PFSK-1 (cell line): ENCODE measurements around the gene UGT1A1.

Source experiments
- FOXP2 ChIP-seq: optimal IDR thresholded peaks from 2 replicates; pipeline ENCODE3; 2011; ENCODE audit warnings: borderline replicate concordance, control low read depth, inconsistent platforms; ENCODE audit not compliant: insufficient read depth; ENCODE audit errors: extremely low read length, extremely low read depth
- POLR2AphosphoS5 ChIP-seq: IDR thresholded peaks from 2 replicates; pipeline ENCODE4 v1.6.1; 2012; ENCODE audit warnings: low read depth, mild to moderate bottlenecking, control low read depth, low read length, moderate library complexity
- SIN3A ChIP-seq: IDR thresholded peaks from 2 replicates; pipeline ENCODE4 v1.6.1; 2012; ENCODE audit warnings: mild to moderate bottlenecking, low read length, moderate library complexity, borderline replicate concordance; ENCODE audit not compliant: insufficient read depth
- TAF1 ChIP-seq: IDR thresholded peaks from 2 replicates; pipeline ENCODE4 v1.6.1; 2012; ENCODE audit warnings: low read length, control low read depth, borderline replicate concordance; ENCODE audit not compliant: insufficient read depth
- TF ChIP-seq, protein P1 (sequence below), 2 experiments: IDR thresholded peaks; 2 replicates each; pipeline versions ENCODE4 v1.6.1 to v1.8.0; 2011 to 2012; ENCODE audit warnings: low read depth in 2 of 2, low read length in 2 of 2, control low read depth in 1 of 2, inconsistent platforms in 1 of 2, mild to moderate bottlenecking in 1 of 2, moderate library complexity in 1 of 2; ENCODE audit not compliant: insufficient read depth in 1 of 2

UGT1A1 gene

GRCh38 chr2:233821709-233822100 lies 61.6 kb downstream of the UGT1A1 start:
- TF ChIP-seq, protein P1, sequence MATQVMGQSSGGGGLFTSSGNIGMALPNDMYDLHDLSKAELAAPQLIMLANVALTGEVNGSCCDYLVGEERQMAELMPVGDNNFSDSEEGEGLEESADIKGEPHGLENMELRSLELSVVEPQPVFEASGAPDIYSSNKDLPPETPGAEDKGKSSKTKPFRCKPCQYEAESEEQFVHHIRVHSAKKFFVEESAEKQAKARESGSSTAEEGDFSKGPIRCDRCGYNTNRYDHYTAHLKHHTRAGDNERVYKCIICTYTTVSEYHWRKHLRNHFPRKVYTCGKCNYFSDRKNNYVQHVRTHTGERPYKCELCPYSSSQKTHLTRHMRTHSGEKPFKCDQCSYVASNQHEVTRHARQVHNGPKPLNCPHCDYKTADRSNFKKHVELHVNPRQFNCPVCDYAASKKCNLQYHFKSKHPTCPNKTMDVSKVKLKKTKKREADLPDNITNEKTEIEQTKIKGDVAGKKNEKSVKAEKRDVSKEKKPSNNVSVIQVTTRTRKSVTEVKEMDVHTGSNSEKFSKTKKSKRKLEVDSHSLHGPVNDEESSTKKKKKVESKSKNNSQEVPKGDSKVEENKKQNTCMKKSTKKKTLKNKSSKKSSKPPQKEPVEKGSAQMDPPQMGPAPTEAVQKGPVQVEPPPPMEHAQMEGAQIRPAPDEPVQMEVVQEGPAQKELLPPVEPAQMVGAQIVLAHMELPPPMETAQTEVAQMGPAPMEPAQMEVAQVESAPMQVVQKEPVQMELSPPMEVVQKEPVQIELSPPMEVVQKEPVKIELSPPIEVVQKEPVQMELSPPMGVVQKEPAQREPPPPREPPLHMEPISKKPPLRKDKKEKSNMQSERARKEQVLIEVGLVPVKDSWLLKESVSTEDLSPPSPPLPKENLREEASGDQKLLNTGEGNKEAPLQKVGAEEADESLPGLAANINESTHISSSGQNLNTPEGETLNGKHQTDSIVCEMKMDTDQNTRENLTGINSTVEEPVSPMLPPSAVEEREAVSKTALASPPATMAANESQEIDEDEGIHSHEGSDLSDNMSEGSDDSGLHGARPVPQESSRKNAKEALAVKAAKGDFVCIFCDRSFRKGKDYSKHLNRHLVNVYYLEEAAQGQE (IDR thresholded peaks at IDR 0.05; ENCODE audit: insufficient read depth in 1 of 2, low read depth in 2 of 2, low read length in 2 of 2) = no peak
- TF ChIP-seq TAF1 (no peak), POLR2AphosphoS5 (no peak), FOXP2 (no peak), SIN3A (no peak)

DNA sequence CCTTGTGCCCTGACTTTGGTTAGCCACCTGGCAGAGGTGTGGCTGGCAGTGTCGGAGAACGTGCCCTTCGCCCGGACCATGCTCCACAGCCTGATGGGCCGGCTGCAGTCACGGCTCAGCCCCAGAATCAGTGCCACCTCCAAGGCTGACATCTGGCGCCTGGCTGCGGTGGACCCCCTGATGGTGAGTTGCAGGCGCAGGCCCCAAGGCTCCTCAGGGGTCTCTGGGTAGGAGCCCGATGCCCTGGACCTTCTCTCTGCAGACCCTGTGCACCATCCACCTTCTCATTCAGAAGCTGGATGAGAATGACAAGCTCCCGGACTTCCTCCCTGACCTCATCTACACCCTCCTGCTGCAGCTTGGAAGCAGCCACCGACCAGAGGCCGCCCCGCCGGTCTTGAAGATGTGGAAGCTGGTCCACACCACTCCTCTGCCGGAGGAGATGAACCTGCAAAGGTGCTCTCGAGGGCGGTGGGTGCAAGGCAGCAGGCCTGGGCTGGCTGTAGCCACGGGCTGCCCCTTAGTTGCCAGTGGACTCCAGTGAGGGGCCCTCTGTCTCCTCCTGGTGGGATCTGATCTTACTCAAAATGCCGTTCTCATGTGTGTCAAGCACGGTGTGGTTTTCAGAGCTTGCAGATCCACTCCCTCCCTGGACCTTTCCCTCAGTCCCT lies 62.2 kb downstream of the UGT1A1 start:
- TF ChIP-seq POLR2AphosphoS5 = no peak
- no peak for TF ChIP-seq SIN3A
- TF ChIP-seq TAF1 = no peak
- TF ChIP-seq, protein P1 (IDR thresholded peaks at IDR 0.05; ENCODE audit: insufficient read depth in 1 of 2, low read depth in 2 of 2, low read length in 2 of 2) = no peak
